Progenitor cell of endocrine pancreas (in vitro differentiated cells): ENCODE data around the gene CRYBG2. TPM values are rescaled to one million over a fixed set of nuclear protein-coding genes. Genes with fewer than 3 reads are reported as not detected.
A peak's percentile ranks its signal among the peaks of the same experiment; 100 is the strongest.

Experiments
- DNase-seq: peaks from one replicate; pipeline ENCODE4 v3.0.0; 2021; ENCODE audit warnings: low spot score; ENCODE audit not compliant: unreplicated experiment
- H3K27ac Mint-ChIP-seq: 2 replicates; pipeline ENCODE4 v1.8.0; 2021; ENCODE audit warnings: mild to moderate bottlenecking, moderate library complexity, mixed read lengths
- H3K27me3 Mint-ChIP-seq: 2 replicates; pipeline ENCODE4 v1.8.0; 2021; ENCODE audit warnings: mixed read lengths
- H3K36me3 Mint-ChIP-seq: 2 replicates; pipeline ENCODE4 v1.8.0; 2022; ENCODE audit warnings: mixed read lengths; ENCODE audit not compliant: insufficient read depth
- H3K4me1 Mint-ChIP-seq: 2 replicates; pipeline ENCODE4 v1.8.0; 2021; ENCODE audit warnings: low read depth, mixed read lengths
- H3K4me3 Mint-ChIP-seq: 2 replicates; pipeline ENCODE4 v1.8.0; 2021; ENCODE audit warnings: low read depth, mild to moderate bottlenecking, moderate library complexity, mixed read lengths
- H3K9me3 Mint-ChIP-seq: 2 replicates; pipeline ENCODE4 v1.8.0; 2021; ENCODE audit warnings: low read depth, mixed read lengths
- CTCF ChIP-seq: fragments of 200-600 bp; sonication (generic); IDR thresholded peaks from one replicate; pipeline ENCODE4 v1.5.0; 2021; ENCODE audit warnings: antibody characterized with exemption, mild to moderate bottlenecking; ENCODE audit not compliant: unreplicated experiment
- total RNA-seq: library from RNA; stranded (reverse); gene quantifications from 2 replicates; pipeline ENCODE4 v1.2.1, GENCODE V29; 2021

Gene CRYBG2
- total RNA-seq, 1 donor from 2014 or later = 13.8 TPM

- no peaks in the 10 kb centered on the region for H3K36me3 Mint-ChIP-seq
- peaks cover 32% of the 10 kb centered on the region for H3K4me1 Mint-ChIP-seq
- TF ChIP-seq CTCF = no peak
- H3K4me3 Mint-ChIP-seq = no peak overlapping the region
- H3K9me3 Mint-ChIP-seq = no peaks in the 10 kb centered on the region
- no peak overlapping the region for H3K27ac Mint-ChIP-seq
- DNase-seq = no peak
- peaks cover 44% of the 10 kb centered on the region for H3K27me3 Mint-ChIP-seq
These were observed 3.2 kb upstream of the CRYBG2 start for GRCh38 chr1:26357121-26357602.

DNA sequence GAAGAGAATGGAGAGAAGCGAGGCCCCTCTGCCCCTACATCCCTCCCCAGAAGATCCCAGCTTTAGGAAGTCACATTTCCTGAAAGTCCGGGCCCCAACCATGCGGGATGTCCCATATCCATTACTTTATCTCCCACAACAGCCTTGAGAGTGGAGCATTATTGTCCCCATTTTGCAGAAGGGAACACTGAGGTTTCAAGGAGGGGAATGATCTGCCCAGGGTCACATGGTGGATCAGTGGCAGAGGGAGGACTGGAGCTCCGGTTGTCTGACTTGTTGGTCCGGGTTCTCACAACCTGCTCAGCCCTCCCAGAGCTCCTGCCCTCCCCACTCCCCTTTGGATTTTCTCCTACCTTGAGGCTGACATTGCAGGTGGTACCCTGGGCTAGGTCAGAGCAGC lies 2.2 kb upstream of the CRYBG2 start:
- H3K36me3 Mint-ChIP-seq = no peaks in the 10 kb centered on the region
- no peak for DNase-seq
- no peaks in the 10 kb centered on the region for H3K9me3 Mint-ChIP-seq
- no peak overlapping the region for H3K4me3 Mint-ChIP-seq
- no peak for TF ChIP-seq CTCF
- peak overlapping the region; percentile 87 for H3K27ac Mint-ChIP-seq
- H3K27me3 Mint-ChIP-seq = peaks cover 33% of the 10 kb centered on the region
- H3K4me1 Mint-ChIP-seq = peaks cover 42% of the 10 kb centered on the region

GRCh38 chr1:26354972-26355371 lies 1.0 kb upstream of the CRYBG2 start:
- TF ChIP-seq CTCF = no peak
- no peak for DNase-seq
- no peaks in the 10 kb centered on the region for H3K36me3 Mint-ChIP-seq
- no peak overlapping the region for H3K4me3 Mint-ChIP-seq
- peak overlapping the region; percentile 93 for H3K27ac Mint-ChIP-seq
- peaks cover 46% of the 10 kb centered on the region for H3K4me1 Mint-ChIP-seq
- H3K9me3 Mint-ChIP-seq = no peaks in the 10 kb centered on the region
- H3K27me3 Mint-ChIP-seq = peaks cover 23% of the 10 kb centered on the region

DNA sequence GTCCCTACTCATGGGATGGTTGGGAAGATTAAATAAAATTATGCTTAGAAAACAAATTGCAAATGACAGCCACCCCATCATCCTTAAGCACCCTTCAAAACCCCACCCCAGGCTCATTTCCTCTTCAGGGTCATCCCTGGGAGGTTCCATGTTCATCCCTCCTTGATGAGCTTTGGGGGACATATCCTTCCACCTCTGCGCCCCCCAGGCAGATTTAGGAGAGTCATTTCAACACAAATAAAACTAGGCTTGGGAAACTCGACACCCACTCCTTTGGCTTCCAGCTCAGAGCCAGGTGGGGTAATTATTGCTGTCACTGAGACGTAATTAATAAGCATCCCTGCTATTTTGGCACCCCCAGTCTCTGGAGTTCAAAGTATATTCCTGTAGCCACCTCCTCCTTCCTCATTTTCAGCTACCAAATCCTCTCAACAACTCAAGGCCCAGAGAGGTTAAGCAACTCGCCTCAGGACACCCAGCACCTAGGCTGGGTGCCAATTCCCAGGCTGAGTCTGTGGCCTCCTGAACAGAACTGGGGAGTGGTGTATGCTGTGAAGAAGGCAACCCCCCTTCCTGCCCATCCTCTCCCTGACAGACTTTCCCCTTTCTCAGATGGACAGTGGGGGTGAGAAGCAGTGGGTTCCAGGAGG lies 595 bp downstream of the CRYBG2 start:
- peak overlapping the region; percentile 93 for H3K27ac Mint-ChIP-seq
- H3K9me3 Mint-ChIP-seq = no peaks in the 10 kb centered on the region
- H3K36me3 Mint-ChIP-seq = no peaks in the 10 kb centered on the region
- no peak for DNase-seq
- H3K4me3 Mint-ChIP-seq = peak overlapping the region; percentile 37
- peaks cover 6% of the 10 kb centered on the region for H3K27me3 Mint-ChIP-seq
- TF ChIP-seq CTCF = no peak
- H3K4me1 Mint-ChIP-seq = peaks cover 39% of the 10 kb centered on the region

DNA sequence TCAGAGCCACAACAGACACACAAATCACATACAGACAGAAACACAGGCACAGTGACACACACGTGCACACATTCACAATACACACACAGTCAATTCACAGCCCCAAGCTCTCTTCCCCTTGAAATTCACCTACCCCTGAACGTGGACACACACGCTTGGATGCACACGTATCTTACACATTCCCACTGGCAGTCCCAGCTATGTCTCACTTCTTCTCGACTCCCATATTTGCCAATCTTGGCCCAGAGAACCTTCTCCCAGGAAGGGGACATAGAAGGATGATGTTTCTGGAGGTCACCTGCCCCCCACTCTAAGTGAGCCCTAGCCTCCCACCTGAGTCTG lies 1.6 kb downstream of the CRYBG2 start:
- TF ChIP-seq CTCF = no peak
- no peaks in the 10 kb centered on the region for H3K36me3 Mint-ChIP-seq
- peak overlapping the region; percentile 75 for H3K27ac Mint-ChIP-seq
- H3K4me1 Mint-ChIP-seq = peaks cover 39% of the 10 kb centered on the region
- no peaks in the 10 kb centered on the region for H3K9me3 Mint-ChIP-seq
- peaks cover 2% of the 10 kb centered on the region for H3K27me3 Mint-ChIP-seq
- peak overlapping the region; percentile 0 for H3K4me3 Mint-ChIP-seq
- DNase-seq = no peak
